CD8-positive, alpha-beta memory T cell (primary cell): Measurements from ENCODE around the gene EPN3. TPM values are rescaled to one million over a fixed set of nuclear protein-coding genes. Genes with fewer than 3 reads are reported as not detected.

Experiments used
- CTCF ChIA-PET: fragments of 350-600 bp; sonication (Branson Sonifier 250); formaldehyde crosslinking; loops from one replicate; lab custom pipeline; 2021; ENCODE audit warnings: antibody characterized with exemption; lab: Charles Lee
- POLR2A ChIA-PET: fragments of 350-600 bp; sonication (Branson Sonifier 250); formaldehyde crosslinking; loops from one replicate; lab custom pipeline; 2021; ENCODE audit warnings: antibody characterized with exemption; lab: Charles Lee
- DNase-seq, 5 donors: peaks; one replicate each; pipeline versions ENCODE4 v3.0.0 to v3.0.0-alpha.2; 2020 to 2022; ENCODE audit warnings: mixed read lengths in 1 of 5
- H3K27ac ChIP-seq: one replicate; pipeline ENCODE4 v1.7.0; 2013; ENCODE audit warnings: low read depth, mild to moderate bottlenecking, low read length, moderate library complexity
- H3K27me3 ChIP-seq: 2 replicates; pipeline ENCODE4 v1.7.0; 2013; ENCODE audit warnings: low read length, mild to moderate bottlenecking; ENCODE audit not compliant: insufficient read depth, poor library complexity, severe bottlenecking
- H3K36me3 ChIP-seq: 2 replicates; pipeline ENCODE4 v1.7.0; 2013; ENCODE audit warnings: mild to moderate bottlenecking, low read length, moderate library complexity; ENCODE audit not compliant: insufficient read depth
- H3K4me1 ChIP-seq: 2 replicates; pipeline ENCODE4 v1.7.0; 2013; ENCODE audit warnings: mild to moderate bottlenecking, low read length, moderate library complexity; ENCODE audit not compliant: insufficient read depth
- H3K4me3 ChIP-seq: 2 replicates; pipeline ENCODE4 v1.7.0; 2013; ENCODE audit warnings: mild to moderate bottlenecking, low read length
- H3K9me3 ChIP-seq: 2 replicates; pipeline ENCODE4 v1.7.0; 2013; ENCODE audit warnings: mild to moderate bottlenecking, low read length
- H3K27ac Mint-ChIP-seq, 8 donors: one replicate each; pipeline ENCODE4 v1.8.0; 2020 to 2021; ENCODE audit warnings: mixed read lengths in 8 of 8, mild to moderate bottlenecking in 6 of 8, inconsistent platforms in 3 of 8, moderate library complexity in 3 of 8
- H3K27me3 Mint-ChIP-seq, 2 donors: one replicate each; pipeline ENCODE4 v1.8.0; 2020 to 2021; ENCODE audit warnings: mixed read lengths in 2 of 2, mild to moderate bottlenecking in 1 of 2, moderate library complexity in 1 of 2
- H3K36me3 Mint-ChIP-seq, 3 donors: one replicate each; pipeline ENCODE4 v1.8.0; 2020 to 2021; ENCODE audit warnings: mixed read lengths in 3 of 3, inconsistent platforms in 1 of 3, mild to moderate bottlenecking in 1 of 3
- H3K4me1 Mint-ChIP-seq, 3 donors: one replicate each; pipeline ENCODE4 v1.8.0; 2020 to 2021; ENCODE audit warnings: mixed read lengths in 3 of 3, inconsistent platforms in 1 of 3, mild to moderate bottlenecking in 1 of 3
- H3K4me3 Mint-ChIP-seq, 7 donors: one replicate each; pipeline ENCODE4 v1.8.0; 2020 to 2021; ENCODE audit warnings: mixed read lengths in 7 of 7, mild to moderate bottlenecking in 6 of 7, moderate library complexity in 4 of 7, inconsistent platforms in 2 of 7
- H3K9me3 Mint-ChIP-seq, 5 donors: one replicate each; pipeline ENCODE4 v1.8.0; 2020 to 2022; ENCODE audit warnings: mixed read lengths in 5 of 5, mild to moderate bottlenecking in 3 of 5, moderate library complexity in 2 of 5, inconsistent platforms in 1 of 5
- polyA plus RNA-seq: library from polyadenylated mRNA; unstranded; fragments of 300-500 nt; fragmentation: Illumina TruSeq; gene quantifications from one replicate; pipeline ENCODE4 v1.2.3, GENCODE V29; 2021
- total RNA-seq, 2 experiments: library from RNA; stranded (reverse); gene quantifications; one replicate each; pipeline ENCODE4 v1.2.3, GENCODE V29; 2021

EPN3 gene
- total and polyA plus RNA-seq, 3 experiments from 2014 or later: not detected

DNA sequence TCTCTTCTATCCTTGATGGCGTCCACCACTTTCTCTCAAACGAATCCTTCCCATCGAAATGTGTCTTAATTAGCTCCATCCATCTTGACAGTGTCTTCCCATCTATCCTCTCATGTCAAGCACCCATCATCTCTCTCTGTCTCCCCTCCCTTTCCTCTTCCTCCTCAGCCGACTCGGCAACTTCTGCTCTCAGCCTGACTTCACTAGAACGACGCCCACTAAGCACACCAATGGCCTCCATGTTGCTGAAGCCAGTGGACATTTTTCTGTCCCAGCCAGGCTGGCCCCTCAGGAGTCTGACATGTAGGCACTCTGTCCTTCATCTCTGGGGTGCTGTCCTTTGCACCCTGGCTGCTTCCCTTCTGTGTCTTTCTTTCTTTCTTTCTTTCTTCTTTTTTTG lies 12.0 kb downstream of the EPN3 start:
- H3K9me3 ChIP-seq: no peaks in the 10 kb centered on the region
- Mint-ChIP-seq H3K9me3 (no peaks in the 10 kb centered on the region), H3K27me3 (peaks cover 0 to 3% of the 10 kb centered on the region in 2 donors), H3K4me1 (peaks cover 15 to 30% (median 16%) of the 10 kb centered on the region in 3 donors), H3K4me3 (peak overlapping the region in 3 of 7 donors; percentile 37 to 73 (median 37)), H3K27ac (peak overlapping the region in 2 of 8 donors; percentile 19 to 44), H3K36me3 (no peaks in the 10 kb centered on the region)
- H3K27ac ChIP-seq: no peak overlapping the region
- no peak overlapping the region for H3K4me3 ChIP-seq
- no peaks in the 10 kb centered on the region for H3K36me3 ChIP-seq
- no peak for DNase-seq
- peaks cover 29% of the 10 kb centered on the region for H3K4me1 ChIP-seq
- POLR2A ChIA-PET: no interaction called here
- H3K27me3 ChIP-seq: peaks cover 7% of the 10 kb centered on the region
- CTCF ChIA-PET: no interaction called here

DNA sequence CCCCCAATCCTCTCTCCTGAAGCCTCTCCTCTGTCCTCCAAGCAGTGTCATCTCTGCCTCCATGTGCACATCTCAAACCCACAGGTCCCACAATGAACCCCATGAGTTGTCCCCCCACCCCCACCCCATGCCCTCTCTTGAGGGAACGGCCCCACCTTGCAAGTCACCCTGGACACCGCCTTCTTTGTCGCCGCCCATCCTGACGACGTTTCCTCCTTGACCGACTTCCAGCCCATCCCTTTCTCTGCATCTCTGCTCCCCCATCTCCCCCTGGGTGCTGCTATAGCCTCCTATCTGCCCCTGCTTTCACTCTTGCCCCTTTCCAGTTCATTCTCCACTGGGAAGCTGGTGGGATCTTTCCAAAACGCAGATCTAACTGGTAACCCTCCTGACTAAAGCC lies 12.8 kb downstream of the EPN3 start:
- Histone ChIP-seq H3K9me3 (no peaks in the 10 kb centered on the region), H3K4me3 (no peak overlapping the region), H3K27ac (no peak overlapping the region), H3K27me3 (peaks cover 7% of the 10 kb centered on the region), H3K36me3 (no peaks in the 10 kb centered on the region), H3K4me1 (peaks cover 29% of the 10 kb centered on the region)
- Mint-ChIP-seq H3K36me3 (peaks cover 0 to 3% (median 0%) of the 10 kb centered on the region in 3 donors), H3K4me1 (peaks cover 15 to 30% (median 16%) of the 10 kb centered on the region in 3 donors), H3K4me3 (peak overlapping the region in 2 of 7 donors; percentile 8 to 73), H3K27me3 (peaks cover 0 to 4% of the 10 kb centered on the region in 2 donors), H3K9me3 (no peaks in the 10 kb centered on the region), H3K27ac (no peak overlapping the region)
- CTCF ChIA-PET: interaction anchor here (1.8 kb wide), 1 partner anchor 84 kb away, joined by 7 read pairs; no protein-coding TSS in a partner anchor
- POLR2A ChIA-PET: no interaction called here
- DNase-seq: no peak

DNA sequence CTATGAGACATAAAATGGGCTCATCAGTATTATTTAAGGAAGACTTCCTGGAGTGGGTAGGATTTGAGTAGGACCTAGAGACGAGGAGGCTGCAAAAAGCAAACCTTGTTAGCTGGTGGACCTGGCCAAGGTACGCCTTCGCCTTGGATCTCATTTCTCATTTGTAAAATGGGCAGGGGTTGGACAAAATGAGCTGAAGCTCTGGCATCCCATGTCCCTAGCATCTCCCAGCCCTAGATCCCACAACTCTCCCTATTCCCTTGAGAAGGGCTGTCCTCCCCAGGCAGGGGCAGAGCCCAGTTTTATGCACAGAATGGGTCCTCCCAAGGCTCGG lies 14.1 kb downstream of the EPN3 start:
- ChIA-PET POLR2A (interaction anchor here (1.2 kb wide), 1 partner anchor 79 kb away, joined by 3 read pairs; no protein-coding TSS in a partner anchor), CTCF (interaction anchor here (0.9 to 1.8 kb wide), 4 partner anchors 27 to 306 kb away, joined by 3 to 11 read pairs (median 6); no protein-coding TSS in a partner anchor)
- no peak overlapping the region for H3K27ac ChIP-seq
- H3K36me3 ChIP-seq: no peaks in the 10 kb centered on the region
- Mint-ChIP-seq H3K27me3 (peaks cover 0 to 4% of the 10 kb centered on the region in 2 donors), H3K4me3 (peak overlapping the region; percentile 24 to 82 (median 73)), H3K36me3 (peaks cover 0 to 3% (median 0%) of the 10 kb centered on the region in 3 donors), H3K9me3 (no peaks in the 10 kb centered on the region), H3K27ac (peak overlapping the region in 4 of 8 donors; percentile 50 to 81 (median 52)), H3K4me1 (peaks cover 14 to 24% (median 14%) of the 10 kb centered on the region in 3 donors)
- no peaks in the 10 kb centered on the region for H3K9me3 ChIP-seq
- peak overlapping the region; percentile 68 for H3K4me3 ChIP-seq
- peaks cover 23% of the 10 kb centered on the region for H3K4me1 ChIP-seq
- peaks cover 7% of the 10 kb centered on the region for H3K27me3 ChIP-seq
- no peak for DNase-seq

DNA sequence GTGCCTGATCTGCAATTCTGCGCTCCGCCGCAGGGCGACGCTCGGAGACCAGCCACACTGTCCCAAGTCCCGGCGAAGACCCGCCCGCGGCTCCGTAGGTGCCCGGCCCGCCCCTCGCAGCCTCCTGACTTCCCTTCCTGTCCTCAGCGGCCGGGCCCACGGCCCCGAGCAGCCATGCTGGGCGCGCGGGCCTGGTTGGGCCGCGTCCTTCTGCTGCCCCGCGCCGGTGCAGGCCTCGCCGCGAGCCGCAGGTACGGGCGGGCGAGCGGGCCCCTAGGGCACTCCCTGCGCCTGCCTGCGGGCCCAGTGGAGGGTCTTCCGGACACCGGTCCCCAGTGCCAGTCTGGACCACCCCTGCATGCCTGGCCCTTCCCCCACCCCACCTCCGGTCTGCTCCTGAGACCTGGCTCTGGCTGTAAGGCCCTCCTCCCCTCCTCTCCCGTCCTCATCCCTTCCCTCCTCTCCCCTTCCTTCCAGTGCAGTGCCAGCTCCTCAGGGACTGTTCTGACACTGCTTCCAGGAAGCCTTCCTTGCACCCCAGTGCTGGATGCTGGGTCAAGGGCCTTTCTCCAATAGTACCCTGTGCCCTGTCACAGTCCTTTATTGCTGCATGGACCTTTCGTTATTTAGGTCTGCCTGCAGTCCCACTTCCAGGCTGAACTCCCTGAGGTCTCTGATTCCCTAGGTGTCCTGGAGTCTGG lies 14.7 kb downstream of the EPN3 start, which contains the start of gene SPATA20:
SPATA20 (plus strand) TSS at position 140 of the 701 bp plus-strand sequence; CDS start at position 175, 35 bp downstream.
- POLR2A ChIA-PET: interaction anchor here (1.0 to 1.2 kb wide), 2 partner anchors 14 to 79 kb away, joined by 3 read pairs; no protein-coding TSS in a partner anchor
- DNase-seq: peak; percentile 82 to 90 (median 83)
- peaks cover 7% of the 10 kb centered on the region for H3K27me3 ChIP-seq
- peak within 1 kb of the TSS; percentile 68 for H3K4me3 ChIP-seq
- no peaks in the 10 kb centered on the region for H3K9me3 Mint-ChIP-seq
- H3K4me1 Mint-ChIP-seq: peaks cover 11 to 21% (median 13%) of the 10 kb centered on the region in 3 donors
- peak within 1 kb of the TSS; percentile 61 to 91 (median 79) for H3K4me3 Mint-ChIP-seq
- CTCF ChIA-PET: interaction anchor here (0.9 to 1.7 kb wide), 3 partner anchors 27 to 306 kb away, joined by 3 to 11 read pairs (median 4); no protein-coding TSS in a partner anchor
- peaks cover 0 to 4% of the 10 kb centered on the region in 2 donors for H3K27me3 Mint-ChIP-seq
- no peaks in the 10 kb centered on the region for H3K36me3 ChIP-seq
- no peaks in the 10 kb centered on the region for H3K9me3 ChIP-seq
- H3K27ac ChIP-seq: peak within 1 kb of the TSS; percentile 54
- H3K27ac Mint-ChIP-seq: peak within 1 kb of the TSS in 6 of 8 donors; percentile 50 to 87 (median 64)
- H3K4me1 ChIP-seq: peaks cover 23% of the 10 kb centered on the region
- peaks cover 0 to 3% (median 0%) of the 10 kb centered on the region in 3 donors for H3K36me3 Mint-ChIP-seq

DNA sequence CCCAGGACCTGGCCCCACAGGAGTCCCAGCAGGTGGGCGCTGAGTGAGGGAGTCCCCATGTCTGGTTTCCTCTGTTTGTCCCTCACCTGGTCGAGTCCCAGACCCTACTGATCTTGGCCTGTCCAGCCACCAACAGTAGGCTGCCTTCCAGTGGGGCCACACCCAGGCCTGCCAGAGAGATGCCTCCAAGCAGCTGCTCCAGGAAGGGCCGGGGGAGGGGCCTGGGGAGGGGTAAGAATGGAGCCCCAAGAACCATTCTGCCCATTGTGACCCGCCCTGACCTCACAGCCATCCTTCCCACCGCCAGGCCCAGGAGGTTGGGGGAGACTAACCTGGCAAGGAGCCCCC lies 15.2 kb downstream of the EPN3 start:
- Mint-ChIP-seq H3K27me3 (peaks cover 0 to 4% of the 10 kb centered on the region in 2 donors), H3K27ac (peak overlapping the region in 3 of 8 donors; percentile 37 to 87 (median 65)), H3K4me1 (peaks cover 6 to 16% (median 8%) of the 10 kb centered on the region in 3 donors), H3K4me3 (peak overlapping the region; percentile 61 to 91 (median 79)), H3K36me3 (peaks cover 0 to 3% (median 0%) of the 10 kb centered on the region in 3 donors), H3K9me3 (no peaks in the 10 kb centered on the region)
- H3K27me3 ChIP-seq: peaks cover 7% of the 10 kb centered on the region
- ChIA-PET CTCF (interaction anchor here (1.7 kb wide), 1 partner anchor 79 kb away, joined by 11 read pairs; no protein-coding TSS in a partner anchor), POLR2A (interaction anchor here (1.0 to 1.2 kb wide), 2 partner anchors 14 to 78 kb away, joined by 3 read pairs; no protein-coding TSS in a partner anchor)
- peak overlapping the region; percentile 68 for H3K4me3 ChIP-seq
- peak overlapping the region; percentile 54 for H3K27ac ChIP-seq
- no peaks in the 10 kb centered on the region for H3K36me3 ChIP-seq
- H3K9me3 ChIP-seq: no peaks in the 10 kb centered on the region
- no peak for DNase-seq
- H3K4me1 ChIP-seq: peaks cover 18% of the 10 kb centered on the region

DNA sequence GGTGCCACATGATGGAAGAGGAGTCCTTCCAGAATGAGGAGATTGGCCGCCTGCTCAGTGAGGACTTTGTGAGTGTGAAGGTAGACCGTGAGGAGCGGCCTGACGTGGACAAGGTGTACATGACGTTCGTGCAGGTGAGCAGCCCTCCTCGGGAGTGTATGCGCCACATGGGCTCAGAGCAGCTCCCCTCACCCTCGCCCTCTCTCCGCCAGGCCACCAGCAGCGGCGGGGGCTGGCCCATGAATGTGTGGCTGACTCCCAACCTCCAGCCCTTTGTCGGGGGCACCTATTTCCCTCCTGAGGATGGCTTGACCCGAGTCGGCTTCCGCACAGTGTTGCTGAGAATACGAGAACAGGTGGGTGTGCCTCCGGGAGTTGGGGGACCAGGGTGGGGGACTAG lies 16.3 kb downstream of the EPN3 start:
- H3K4me3 Mint-ChIP-seq: no peak overlapping the region
- H3K27ac Mint-ChIP-seq: peak overlapping the region in 2 of 8 donors; percentile 27 to 50
- POLR2A ChIA-PET: no interaction called here

DNA sequence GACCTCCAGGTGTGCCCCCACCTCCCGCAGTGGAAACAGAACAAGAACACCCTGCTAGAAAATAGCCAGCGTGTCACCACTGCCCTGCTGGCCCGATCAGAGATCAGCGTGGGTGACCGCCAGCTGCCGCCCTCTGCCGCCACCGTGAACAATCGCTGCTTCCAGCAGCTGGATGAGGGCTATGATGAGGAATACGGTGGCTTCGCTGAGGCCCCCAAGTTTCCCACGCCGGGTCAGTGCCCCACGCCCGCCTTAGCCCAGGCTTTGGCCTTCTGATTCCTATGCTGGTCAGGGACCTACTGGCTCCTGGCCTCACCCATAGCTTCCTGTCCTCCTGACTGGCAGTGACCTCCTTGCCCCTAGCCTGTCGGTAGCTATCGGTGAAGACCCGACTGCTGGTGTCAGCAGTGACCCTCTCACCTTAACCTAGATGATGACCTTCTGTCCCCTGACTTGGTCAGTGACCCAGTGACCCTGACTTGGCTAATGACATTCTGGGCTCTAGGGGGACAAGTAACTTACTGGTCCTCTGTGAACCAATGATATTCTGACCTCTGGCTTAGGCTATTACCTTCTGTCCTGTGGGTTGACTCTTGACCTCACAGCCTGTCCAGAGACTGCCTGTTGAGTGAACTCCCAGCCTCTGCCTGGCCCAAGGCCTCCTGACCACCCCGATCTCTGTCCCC lies 16.9 kb downstream of the EPN3 start:
- Histone ChIP-seq H3K4me1 (peaks cover 16% of the 10 kb centered on the region), H3K4me3 (no peak overlapping the region), H3K27me3 (no peaks in the 10 kb centered on the region), H3K36me3 (no peaks in the 10 kb centered on the region), H3K27ac (no peak overlapping the region), H3K9me3 (no peaks in the 10 kb centered on the region)
- Mint-ChIP-seq H3K4me1 (peaks cover 4 to 15% (median 5%) of the 10 kb centered on the region in 3 donors), H3K27ac (peak overlapping the region in 2 of 8 donors; percentile 14 to 89), H3K36me3 (peaks cover 0 to 3% (median 0%) of the 10 kb centered on the region in 3 donors), H3K9me3 (no peaks in the 10 kb centered on the region), H3K4me3 (peak overlapping the region in 4 of 7 donors; percentile 2 to 89 (median 21)), H3K27me3 (peaks cover 0 to 5% of the 10 kb centered on the region in 2 donors)
- no peak for DNase-seq
- CTCF ChIA-PET: interaction anchor here (2.6 to 3.5 kb wide), 2 partner anchors 77 to 80 kb away, joined by 6 to 14 read pairs; no protein-coding TSS in a partner anchor
- POLR2A ChIA-PET: no interaction called here

More for the DNA sequence above, 16.3 kb downstream of the EPN3 start:
- no peaks in the 10 kb centered on the region for H3K9me3 ChIP-seq
- Mint-ChIP-seq H3K9me3 (no peaks in the 10 kb centered on the region), H3K4me1 (peaks cover 5 to 15% (median 8%) of the 10 kb centered on the region in 3 donors), H3K36me3 (peaks cover 0 to 3% (median 0%) of the 10 kb centered on the region in 3 donors), H3K27me3 (peaks cover 0 to 6% of the 10 kb centered on the region in 2 donors)
- no peaks in the 10 kb centered on the region for H3K27me3 ChIP-seq
- no peak for DNase-seq
- H3K4me1 ChIP-seq: peaks cover 16% of the 10 kb centered on the region
- H3K36me3 ChIP-seq: no peaks in the 10 kb centered on the region
- CTCF ChIA-PET: interaction anchor here (0.6 to 2.6 kb wide), 2 partner anchors 44 to 81 kb away, joined by 3 to 6 read pairs; no protein-coding TSS in a partner anchor
- no peak overlapping the region for H3K4me3 ChIP-seq
- no peak overlapping the region for H3K27ac ChIP-seq
